ENCODE results near the gene CATSPERZ.

DNA sequence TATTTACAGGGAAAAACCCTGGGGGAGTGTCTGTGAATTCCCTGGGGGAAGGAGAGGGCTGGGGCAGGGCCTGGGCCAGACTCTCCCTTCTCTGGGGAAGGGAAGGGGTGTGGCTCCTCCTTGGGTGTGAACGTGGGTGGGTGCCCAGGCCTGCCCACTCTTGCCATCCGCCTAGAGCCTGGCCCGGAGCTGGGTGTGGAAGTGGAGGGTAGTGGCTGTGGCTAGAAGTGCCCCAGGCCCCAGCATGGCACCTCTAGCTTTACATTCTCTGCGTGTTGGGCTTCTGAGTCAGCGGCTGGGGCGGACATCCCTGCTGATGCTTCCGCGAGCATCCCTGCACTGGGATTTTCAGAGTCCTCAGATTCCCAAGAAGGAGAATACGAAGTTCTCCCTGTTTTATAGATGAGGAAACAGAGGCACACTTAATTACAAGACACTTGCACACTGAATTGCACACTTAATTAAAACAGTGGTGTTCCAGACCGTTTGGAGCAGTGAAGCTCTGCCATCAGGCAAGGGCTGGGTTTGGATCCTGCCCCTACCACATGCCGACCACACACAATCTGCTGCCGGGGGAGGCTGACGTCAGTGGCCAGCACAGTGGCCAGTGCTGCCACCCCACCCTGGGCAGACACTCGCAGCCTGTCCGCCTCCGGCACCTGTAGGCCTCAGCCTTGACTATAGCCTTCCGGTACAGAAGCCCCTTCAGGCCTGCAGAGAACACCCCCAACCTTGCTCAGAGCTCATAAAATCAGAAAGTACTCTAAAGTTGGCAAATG is 23.3 kb upstream of the CATSPERZ start:
- TF ChIP-seq, protein P1, sequence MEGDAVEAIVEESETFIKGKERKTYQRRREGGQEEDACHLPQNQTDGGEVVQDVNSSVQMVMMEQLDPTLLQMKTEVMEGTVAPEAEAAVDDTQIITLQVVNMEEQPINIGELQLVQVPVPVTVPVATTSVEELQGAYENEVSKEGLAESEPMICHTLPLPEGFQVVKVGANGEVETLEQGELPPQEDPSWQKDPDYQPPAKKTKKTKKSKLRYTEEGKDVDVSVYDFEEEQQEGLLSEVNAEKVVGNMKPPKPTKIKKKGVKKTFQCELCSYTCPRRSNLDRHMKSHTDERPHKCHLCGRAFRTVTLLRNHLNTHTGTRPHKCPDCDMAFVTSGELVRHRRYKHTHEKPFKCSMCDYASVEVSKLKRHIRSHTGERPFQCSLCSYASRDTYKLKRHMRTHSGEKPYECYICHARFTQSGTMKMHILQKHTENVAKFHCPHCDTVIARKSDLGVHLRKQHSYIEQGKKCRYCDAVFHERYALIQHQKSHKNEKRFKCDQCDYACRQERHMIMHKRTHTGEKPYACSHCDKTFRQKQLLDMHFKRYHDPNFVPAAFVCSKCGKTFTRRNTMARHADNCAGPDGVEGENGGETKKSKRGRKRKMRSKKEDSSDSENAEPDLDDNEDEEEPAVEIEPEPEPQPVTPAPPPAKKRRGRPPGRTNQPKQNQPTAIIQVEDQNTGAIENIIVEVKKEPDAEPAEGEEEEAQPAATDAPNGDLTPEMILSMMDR (IDR thresholded peaks at IDR 0.05 in 8 of 11, conservative IDR thresholded peaks at IDR 0.05 in 3 of 11), result no peak
- TF ChIP-seq POLR2A (IDR thresholded peaks at IDR 0.05) (no peak), POLR2AphosphoS5 (IDR thresholded peaks at IDR 0.05) (no peak)

All from spleen (tissue), 7 donors.